GM06990 (cell line): ENCODE measurements around the gene LRRC59.
A peak's percentile ranks its signal among the peaks of the same experiment; 100 is the strongest.

Source experiments
- DNase-seq: peaks from one replicate; pipeline ENCODE4 v3.0.0-alpha.2; 2011; ENCODE audit not compliant: insufficient read length; ENCODE audit errors: extremely low read depth
- H3K27me3 ChIP-seq: replicated peaks from 2 replicates; pipeline ENCODE4 v1.6.0; 2011; ENCODE audit warnings: low read length; ENCODE audit not compliant: control insufficient read depth, insufficient read depth
- H3K36me3 ChIP-seq: 2 replicates; pipeline ENCODE4 v1.5.1; 2011; ENCODE audit warnings: low read length; ENCODE audit not compliant: control insufficient read depth, insufficient read depth
- H3K4me3 ChIP-seq: replicated peaks from 2 replicates; pipeline ENCODE4 v1.5.1; 2011; ENCODE audit warnings: low read depth, mild to moderate bottlenecking, control low read depth, low read length
- CTCF ChIP-seq: IDR thresholded peaks from 2 replicates; pipeline ENCODE4 v1.5.1; 2011; ENCODE audit warnings: low read length, control low read depth, mild to moderate bottlenecking, inconsistent platforms; ENCODE audit not compliant: insufficient read depth, poor library complexity, severe bottlenecking

Gene LRRC59

GRCh38 chr17:50380369-50381259 lies 16.7 kb downstream of the LRRC59 start:
- Histone ChIP-seq H3K36me3 (peaks cover 40% of the 10 kb centered on the region), H3K27me3 (no peaks in the 10 kb centered on the region), H3K4me3 (no peak overlapping the region)
- TF ChIP-seq CTCF: peak; percentile 6
- DNase-seq: no peak

DNA sequence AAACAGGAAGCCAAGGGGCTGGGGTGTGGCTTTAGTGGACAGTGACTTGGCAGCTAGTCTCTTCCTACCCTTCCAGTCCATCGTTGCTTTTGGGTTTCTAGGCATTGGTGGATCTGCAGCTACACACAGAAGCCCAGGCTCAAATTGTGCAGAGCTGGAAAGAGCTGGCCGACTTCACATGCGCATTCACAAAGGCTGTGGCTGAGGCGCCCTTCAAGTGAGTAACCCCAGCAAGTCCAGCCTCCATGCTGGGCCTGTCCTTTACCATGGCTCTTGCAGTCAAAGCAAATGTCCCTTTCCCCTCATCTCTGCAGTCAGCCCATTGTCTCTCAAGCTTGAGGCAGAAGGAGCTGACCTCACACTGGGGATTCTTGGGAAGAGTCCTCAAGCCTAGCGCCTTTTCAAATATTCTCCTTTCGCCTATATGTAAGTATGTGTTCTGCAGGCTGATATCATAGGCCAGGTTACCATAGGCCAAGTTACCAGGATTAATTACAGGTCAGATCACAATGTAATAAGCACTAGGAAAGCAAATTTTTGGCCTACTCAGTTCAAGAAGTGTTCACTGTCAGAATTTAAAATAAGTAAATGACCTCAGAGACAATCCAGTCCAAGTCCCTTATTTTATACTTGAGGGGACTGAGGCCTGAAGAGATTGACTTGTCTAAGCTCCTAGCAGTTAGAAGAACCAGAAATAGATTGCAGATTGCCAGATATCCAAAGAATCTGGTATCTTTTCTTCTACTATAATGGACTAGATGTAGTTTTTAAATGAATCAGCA lies 17.8 kb downstream of the LRRC59 start:
- no peak for DNase-seq
- H3K4me3 ChIP-seq: no peak overlapping the region
- TF ChIP-seq CTCF: no peak
- peaks cover 31% of the 10 kb centered on the region for H3K36me3 ChIP-seq
- H3K27me3 ChIP-seq: no peaks in the 10 kb centered on the region

GRCh38 chr17:50375858-50376538 lies 21.3 kb downstream of the LRRC59 start:
- peaks cover 16% of the 10 kb centered on the region for H3K36me3 ChIP-seq
- TF ChIP-seq CTCF: no peak
- no peaks in the 10 kb centered on the region for H3K27me3 ChIP-seq
- H3K4me3 ChIP-seq: no peak overlapping the region
- no peak for DNase-seq

DNA sequence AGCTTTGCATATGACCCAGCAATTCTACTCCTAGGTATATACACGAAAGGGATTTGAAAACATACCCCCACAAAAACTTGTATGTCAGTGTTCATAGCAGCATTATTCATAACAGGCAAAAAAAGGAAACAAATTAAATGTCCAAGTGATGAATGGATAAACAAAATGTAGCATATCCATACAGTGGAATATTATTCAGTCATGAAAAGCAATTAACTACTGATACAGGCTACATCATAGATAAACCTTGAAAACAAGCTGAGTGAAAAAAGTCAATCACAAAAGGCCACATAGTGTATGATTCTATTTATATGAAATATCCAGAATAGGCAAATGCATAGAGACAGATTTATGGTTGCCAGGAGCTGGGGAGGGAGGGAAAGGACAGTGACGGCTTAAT lies 23.6 kb downstream of the LRRC59 start:
- no peak for TF ChIP-seq CTCF
- peaks cover 8% of the 10 kb centered on the region for H3K36me3 ChIP-seq

GRCh38 chr17:50372758-50373556 lies 24.4 kb downstream of the LRRC59 start, which contains the start of the genes EME1 and MRPL27:
Gene EME1, plus strand, starts transcription at chr17:50373229. Its CDS starts 1,980 bp downstream, at chr17:50375209.
Gene MRPL27, minus strand, starts transcription at chr17:50373184. Its CDS starts 14 bp downstream, at chr17:50373170.
- Histone ChIP-seq H3K36me3 (peaks cover 10% of the 10 kb centered on the region), H3K4me3 (peak within 1 kb of the TSS; percentile 94), H3K27me3 (no peaks in the 10 kb centered on the region)
- DNase-seq: peak; percentile 93
- no peak for TF ChIP-seq CTCF

More for the DNA sequence above, 23.6 kb downstream of the LRRC59 start:
- Histone ChIP-seq H3K27me3 (no peaks in the 10 kb centered on the region), H3K4me3 (peak overlapping the region; percentile 94)
- DNase-seq: no peak
